H1 (cell line): ENCODE measurements around the gene IFI27L1. TPM values are rescaled to one million over a fixed set of nuclear protein-coding genes. Genes with fewer than 3 reads are reported as not detected.

Source experiments
- CTCF ChIA-PET: fragments of 300-600 bp; sonication (Branson Sonifier 250); formaldehyde crosslinking; loops from one replicate; lab custom pipeline; 2021; ENCODE audit not compliant: partially characterized antibody; lab: Charles Lee
- POLR2A ChIA-PET: fragments of 300-600 bp; sonication (Branson Sonifier 250); formaldehyde crosslinking; loops from one replicate; lab custom pipeline; 2021; ENCODE audit warnings: inconsistent platforms; ENCODE audit not compliant: partially characterized antibody; lab: Charles Lee
- DNase-seq, 2 experiments: peaks; one replicate each; pipeline versions ENCODE4 v3.0.0 to v3.0.0-alpha.2; 2010 to 2022; ENCODE audit warnings: low spot score in 2 of 2, low read depth in 1 of 2, mixed read lengths in 1 of 2
- FAIRE-seq: peaks from 2 replicates; lab custom pipeline; 2011; peaks lifted over from hg19 to GRCh38; lab: Jason Lieb, UNC
- H2AFZ ChIP-seq: 2 replicates; pipeline ENCODE4 v1.8.1; 2012; ENCODE audit warnings: low read length, inconsistent platforms
- H2AK5ac ChIP-seq: 2 replicates; pipeline ENCODE4 v1.6.1; 2013; ENCODE audit warnings: low read depth, low read length
- H2BK120ac ChIP-seq: replicated peaks from 2 replicates; pipeline ENCODE3; 2013; ENCODE audit warnings: low read depth, low read length, inconsistent platforms
- H2BK12ac ChIP-seq: 2 replicates; pipeline ENCODE4 v1.6.1; 2013; ENCODE audit warnings: low read depth, low read length
- H2BK15ac ChIP-seq: 2 replicates; pipeline ENCODE4 v1.6.1; 2013; ENCODE audit warnings: low read length
- H2BK20ac ChIP-seq: 2 replicates; pipeline ENCODE4 v1.6.1; 2013; ENCODE audit warnings: low read length
- H2BK5ac ChIP-seq: 2 replicates; pipeline ENCODE4 v1.6.1; 2013; ENCODE audit warnings: low read depth, low read length
- H3K14ac ChIP-seq: 2 replicates; pipeline ENCODE4 v1.6.1; 2013; ENCODE audit warnings: inconsistent platforms; ENCODE audit not compliant: insufficient read length
- H3K18ac ChIP-seq: 2 replicates; pipeline ENCODE4 v1.6.1; 2013; ENCODE audit warnings: low read length; ENCODE audit errors: extremely low read depth
- H3K23ac ChIP-seq: 2 replicates; pipeline ENCODE4 v1.6.1; 2013; ENCODE audit warnings: inconsistent platforms; ENCODE audit not compliant: insufficient read length
- H3K23me2 ChIP-seq: 2 replicates; pipeline ENCODE4 v1.6.1; 2013; ENCODE audit warnings: low read depth, low read length
- H3K27ac ChIP-seq: 2 replicates; pipeline ENCODE4 v1.6.1; 2011; ENCODE audit warnings: low read depth, low read length, inconsistent platforms
- H3K27me3 ChIP-seq, 4 experiments: replicated peaks in 1 of 4; 1 replicate in 1 of 4; 2 replicates in 3 of 4; pipeline versions ENCODE4 v1.6.1 to v1.8.1; 2011 to 2013; ENCODE audit warnings: low read length in 3 of 4, mild to moderate bottlenecking in 3 of 4, inconsistent platforms in 2 of 4, mixed read lengths in 2 of 4, moderate library complexity in 1 of 4; ENCODE audit not compliant: control insufficient read depth in 3 of 4, insufficient read depth in 3 of 4; ENCODE audit errors: extremely low read depth in 1 of 4
- H3K36me3 ChIP-seq, 4 experiments: 2 replicates each; pipeline versions ENCODE4 v1.6.1 to v1.8.1; 2011 to 2013; ENCODE audit warnings: mild to moderate bottlenecking in 4 of 4, low read length in 3 of 4, moderate library complexity in 2 of 4, control low read depth in 1 of 4, inconsistent platforms in 1 of 4; ENCODE audit not compliant: insufficient read depth in 4 of 4, control insufficient read depth in 2 of 4
- H3K4ac ChIP-seq: replicated peaks from 2 replicates; pipeline ENCODE3; 2013; ENCODE audit warnings: low read length, low read depth, mixed read lengths, inconsistent platforms; ENCODE audit not compliant: insufficient read length
- H3K4me1 ChIP-seq, 4 experiments: replicated peaks in 1 of 4; 1 replicate in 1 of 4; 2 replicates in 3 of 4; pipeline versions ENCODE4 v1.6.1 to v1.8.1; 2011 to 2013; ENCODE audit warnings: low read length in 3 of 4, inconsistent platforms in 2 of 4, mixed read lengths in 1 of 4; ENCODE audit not compliant: insufficient read depth in 4 of 4, control insufficient read depth in 3 of 4
- H3K4me2 ChIP-seq, 2 experiments: 2 replicates each; pipeline versions ENCODE4 v1.6.1 to v1.8.1; 2011 to 2013; ENCODE audit warnings: low read depth in 2 of 2, low read length in 2 of 2, control low read depth in 1 of 2, inconsistent platforms in 1 of 2, mild to moderate bottlenecking in 1 of 2; ENCODE audit not compliant: insufficient read depth in 1 of 2
- H3K4me3 ChIP-seq, 4 experiments: fragments of 200-600, 300-600 bp in 1 of 4; sonication (generic), shearing (Covaris generic), sonication (Bioruptor Twin) in 1 of 4; 2 replicates each; pipeline versions ENCODE4 v1.5.1 to v1.8.1; 2011 to 2016; ENCODE audit warnings: low read length in 4 of 4, low read depth in 3 of 4, control low read depth in 2 of 4, inconsistent platforms in 2 of 4, mild to moderate bottlenecking in 2 of 4, mixed read lengths in 1 of 4, moderate library complexity in 1 of 4; ENCODE audit not compliant: insufficient read depth in 2 of 4; ENCODE audit errors: extremely low read depth in 1 of 4
- H3K56ac ChIP-seq: replicated peaks from 2 replicates; pipeline ENCODE3; 2013; ENCODE audit warnings: low read depth, mild to moderate bottlenecking, mixed read lengths, low read length, inconsistent platforms; ENCODE audit not compliant: insufficient read length
- H3K79me1 ChIP-seq: 2 replicates; pipeline ENCODE4 v1.6.1; 2013; ENCODE audit warnings: low read depth, low read length, control low read depth
- H3K79me2 ChIP-seq, 2 experiments: 2 replicates each; pipeline versions ENCODE4 v1.6.1 to v1.8.1; 2012 to 2013; ENCODE audit warnings: low read length in 2 of 2, mild to moderate bottlenecking in 2 of 2, inconsistent platforms in 1 of 2; ENCODE audit not compliant: insufficient read depth in 2 of 2, control insufficient read depth in 1 of 2
- H3K9ac ChIP-seq, 4 experiments: replicated peaks in 1 of 4; 1 replicate in 1 of 4; 2 replicates in 3 of 4; pipeline versions ENCODE4 v1.6.1 to v1.8.1; 2011 to 2013; ENCODE audit warnings: low read depth in 3 of 4, low read length in 3 of 4, control low read depth in 2 of 4, mild to moderate bottlenecking in 2 of 4, moderate library complexity in 2 of 4, inconsistent platforms in 1 of 4; ENCODE audit errors: extremely low read depth in 1 of 4
- H3K9me3 ChIP-seq, 2 experiments: 2 replicates each; pipeline versions ENCODE4 v1.6.1 to v1.8.1; 2012 to 2013; ENCODE audit warnings: mild to moderate bottlenecking in 2 of 2, moderate library complexity in 2 of 2, control low read depth in 1 of 2, inconsistent platforms in 1 of 2, low read depth in 1 of 2, low read length in 1 of 2, mixed read lengths in 1 of 2; ENCODE audit not compliant: insufficient read depth in 2 of 2
- H4K20me1 ChIP-seq, 2 experiments: replicated peaks in 1 of 2; 2 replicates each; pipeline versions ENCODE3 to v1.8.1; 2011 to 2013; ENCODE audit warnings: inconsistent platforms in 2 of 2, low read length in 2 of 2, mild to moderate bottlenecking in 1 of 2; ENCODE audit not compliant: insufficient read depth in 2 of 2, control insufficient read depth in 1 of 2
- H4K5ac ChIP-seq: 2 replicates; pipeline ENCODE4 v1.6.1; 2013; ENCODE audit warnings: low read length, low read depth, mixed read lengths, inconsistent platforms; ENCODE audit not compliant: insufficient read length
- H4K8ac ChIP-seq: 2 replicates; pipeline ENCODE4 v1.8.0; 2013; ENCODE audit warnings: mild to moderate bottlenecking, moderate library complexity, low read length, inconsistent platforms; ENCODE audit not compliant: insufficient read depth; ENCODE audit errors: extremely low read depth
- H4K91ac ChIP-seq: replicated peaks from 2 replicates; pipeline ENCODE3; 2013; ENCODE audit warnings: low read length, mixed read lengths, inconsistent platforms; ENCODE audit not compliant: insufficient read length
- NANOG ChIP-seq: IDR thresholded peaks from 2 replicates; pipeline ENCODE4 v1.6.1; 2011; ENCODE audit warnings: low read length, low read depth, mild to moderate bottlenecking, inconsistent platforms; ENCODE audit not compliant: insufficient read depth, poor library complexity, severe bottlenecking
- RAD21 ChIP-seq, 2 experiments: IDR thresholded peaks in 1 of 2; conservative IDR thresholded peaks in 1 of 2; 2 replicates each; pipeline ENCODE4 v1.6.1; 2011; ENCODE audit warnings: low read depth in 2 of 2, low read length in 2 of 2, improper control_type of control experiment in 1 of 2, inconsistent platforms in 1 of 2, mild to moderate bottlenecking in 1 of 2, moderate library complexity in 1 of 2
- WGBS, 2 experiments: shearing (Covaris generic) in 1 of 2; methylation state at CpG; one replicate each; pipeline versions ENCODE4 v1.1.6 to v1.1.7; 2013 to 2015; ENCODE audit warnings: low lambda C conversion rate in 2 of 2, mixed read lengths in 2 of 2, inconsistent platforms in 1 of 2, low coverage in 1 of 2, missing lambda C conversion rate in 1 of 2; ENCODE audit not compliant: insufficient replicate concordance in 2 of 2, insufficient coverage in 1 of 2, insufficient read length in 1 of 2; ENCODE audit errors: extremely low coverage in 1 of 2, missing lambda C conversion rate in 1 of 2; 5-methylcytosine and 5-hydroxymethylcytosine counted together
- polyA plus RNA-seq, 7 experiments: library from polyadenylated mRNA; depleted of rRNA in 3 of 7; stranded (reverse) in 5 of 7; unstranded in 2 of 7; fragments of >200 nt in 5 of 7; fragments of 200-250 nt in 2 of 7; gene quantifications; 1 replicate in 5 of 7; 2 replicates in 1 of 7; 4 replicates in 1 of 7; pipeline versions ENCODE4 v1.2.1 to v1.2.3, GENCODE V29; 2011 to 2013; ENCODE audit warnings: missing spikeins in 2 of 7, mixed read lengths in 2 of 7
- total RNA-seq: library from RNA; stranded (reverse); fragmentation: NEBNext Ultra II Directional; extraction: Animal tissue kit (Norgen Biotek cat#: 25700); gene quantifications from 2 replicates; pipeline ENCODE4 v1.2.1, GENCODE V29; 2021
- TF ChIP-seq, protein P1 (sequence below), 3 experiments: IDR thresholded peaks; 1 replicate in 2 of 3; 2 replicates in 1 of 3; pipeline versions ENCODE4 v1.5.1 to v1.6.1; 2011; ENCODE audit warnings: low read length in 3 of 3, mild to moderate bottlenecking in 3 of 3, inconsistent platforms in 2 of 3, low read depth in 1 of 3, moderate library complexity in 1 of 3; ENCODE audit not compliant: insufficient read depth in 1 of 3; ENCODE audit errors: control extremely low read depth in 1 of 3

IFI27L1 gene
- total and polyA plus RNA-seq, 2 of the 8 experiments (the other 6 are each of a cell fraction or from before 2014, with no cell fraction given), result 21.2 to 30.5 TPM

GRCh38 chr14:94036313-94037167, 44.6 kb upstream of the IFI27L1 start:
- Histone ChIP-seq H3K36me3 (peaks cover 0 to 4% (median 0%) of the 10 kb centered on the region in 4 experiments; a peak in 2 of 8 replicates), H3K27me3 (no peaks in the 10 kb centered on the region), H3K4me1 (peaks cover 0 to 9% (median 0%) of the 10 kb centered on the region in 4 experiments; a peak in 2 of 7 replicates), H3K79me1 (no peaks in the 10 kb centered on the region), H2BK12ac (no peak overlapping the region), H3K4me2 (no peak overlapping the region; a peak in 1 of 4 replicates), H3K56ac (no peak overlapping the region), H3K18ac (no peak overlapping the region), H3K4me3 (no peak overlapping the region), H3K14ac (no peak overlapping the region), H3K23ac (no peak overlapping the region), H3K27ac (no peak overlapping the region), H4K8ac (no peak overlapping the region), H4K20me1 (peaks cover 2 to 7% of the 10 kb centered on the region in 2 experiments), H2BK120ac (no peak overlapping the region), H3K9me3 (no peaks in the 10 kb centered on the region), H2BK20ac (no peak overlapping the region), H4K5ac (no peak overlapping the region), H2BK15ac (no peak overlapping the region), H4K91ac (no peak overlapping the region), H3K23me2 (no peaks in the 10 kb centered on the region), H3K79me2 (no peaks in the 10 kb centered on the region), H3K9ac (no peak overlapping the region), H2BK5ac (no peak overlapping the region), H2AFZ (no peak overlapping the region), H2AK5ac (no peak overlapping the region), H3K4ac (no peak overlapping the region)
- WGBS, 2 experiments, result 45 to 100% methylated on average over 1 to 12 of the region's 12 CpGs
- DNase-seq (peak; percentile 60 to 91), FAIRE-seq (peak; percentile 97)
- POLR2A ChIA-PET, result interaction anchor here (0.8 to 1.8 kb wide), 3 partner anchors 12 to 42 kb away, joined by 3 to 6 read pairs (median 3); no protein-coding TSS in a partner anchor
- no peak for TF ChIP-seq NANOG
- peak; percentile 64 to 72 for TF ChIP-seq RAD21 (IDR thresholded peaks at IDR 0.05 in 1 of 2, conservative IDR thresholded peaks at IDR 0.05 in 1 of 2; ENCODE audit: low read depth in 2 of 2, low read length in 2 of 2)
- TF ChIP-seq, protein P1, sequence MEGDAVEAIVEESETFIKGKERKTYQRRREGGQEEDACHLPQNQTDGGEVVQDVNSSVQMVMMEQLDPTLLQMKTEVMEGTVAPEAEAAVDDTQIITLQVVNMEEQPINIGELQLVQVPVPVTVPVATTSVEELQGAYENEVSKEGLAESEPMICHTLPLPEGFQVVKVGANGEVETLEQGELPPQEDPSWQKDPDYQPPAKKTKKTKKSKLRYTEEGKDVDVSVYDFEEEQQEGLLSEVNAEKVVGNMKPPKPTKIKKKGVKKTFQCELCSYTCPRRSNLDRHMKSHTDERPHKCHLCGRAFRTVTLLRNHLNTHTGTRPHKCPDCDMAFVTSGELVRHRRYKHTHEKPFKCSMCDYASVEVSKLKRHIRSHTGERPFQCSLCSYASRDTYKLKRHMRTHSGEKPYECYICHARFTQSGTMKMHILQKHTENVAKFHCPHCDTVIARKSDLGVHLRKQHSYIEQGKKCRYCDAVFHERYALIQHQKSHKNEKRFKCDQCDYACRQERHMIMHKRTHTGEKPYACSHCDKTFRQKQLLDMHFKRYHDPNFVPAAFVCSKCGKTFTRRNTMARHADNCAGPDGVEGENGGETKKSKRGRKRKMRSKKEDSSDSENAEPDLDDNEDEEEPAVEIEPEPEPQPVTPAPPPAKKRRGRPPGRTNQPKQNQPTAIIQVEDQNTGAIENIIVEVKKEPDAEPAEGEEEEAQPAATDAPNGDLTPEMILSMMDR (IDR thresholded peaks at IDR 0.05; ENCODE audit: control extremely low read depth in 1 of 3, insufficient read depth in 1 of 3, low read depth in 1 of 3, low read length in 3 of 3), result peak; percentile 81 to 97 (median 97)
- CTCF ChIA-PET, result interaction anchor here (0.5 to 7.2 kb wide), 49 partner anchors 9 to 352 kb away, joined by 3 to 105 read pairs (median 4); partner anchors contain the start of genes CCDC197, IFI27L2, OTUB2 and SERPINA1
